IMR-90 (cell line): Measurements from ENCODE around the gene MTHFD2L. TPM values are rescaled to one million over a fixed set of nuclear protein-coding genes. Genes with fewer than 3 reads are reported as not detected.

Experiments
- ATAC-seq: fragments of 200-7000 bp; cut with Tn5 transposase; 2 replicates; pipeline ENCODE4 v1.9.1; 2020; ENCODE audit warnings: low read depth, mild to moderate bottlenecking, moderate library complexity
- BruUV-seq: library from RNA; stranded (reverse); fragments of 400-500 nt; replicated peaks from 2 replicates; lab custom pipeline; 2021; lab: Mats Ljungman, UMichigan
- CTCF ChIA-PET: fragments of 300-600 bp; formaldehyde crosslinking; extraction: SDS; loops from one replicate; lab custom pipeline; 2021; ENCODE audit warnings: antibody characterized with exemption; lab: Yijun Ruan, JAX
- POLR2A ChIA-PET: fragments of 300-600 bp; sonication (Branson Sonifier 250); formaldehyde crosslinking; loops from one replicate; lab custom pipeline; 2022; ENCODE audit warnings: antibody characterized with exemption; ENCODE audit not compliant: unreplicated experiment; lab: Charles Lee
- DNase-seq: peaks from one replicate; pipeline ENCODE4 v3.0.0; 2013
- H2AFZ ChIP-seq: replicated peaks from 2 replicates; pipeline ENCODE3; 2013; ENCODE audit warnings: low read length, mild to moderate bottlenecking; ENCODE audit not compliant: poor library complexity
- H2AK5ac ChIP-seq: 2 replicates; pipeline ENCODE4 v1.6.1; 2013; ENCODE audit warnings: low read depth, low read length, inconsistent platforms
- H2AK9ac ChIP-seq: replicated peaks from 2 replicates; pipeline ENCODE3; 2013; ENCODE audit warnings: mild to moderate bottlenecking, low read depth, low read length, moderate library complexity; ENCODE audit not compliant: poor library complexity
- H2BK120ac ChIP-seq: 2 replicates; pipeline ENCODE4 v1.6.1; 2013; ENCODE audit warnings: low read depth, low read length, inconsistent platforms
- H2BK15ac ChIP-seq: 3 replicates; pipeline ENCODE4 v1.6.1; 2013; ENCODE audit warnings: low read depth, low read length, inconsistent platforms
- H2BK20ac ChIP-seq: 2 replicates; pipeline ENCODE4 v1.6.1; 2013; ENCODE audit warnings: low read depth, mild to moderate bottlenecking, inconsistent platforms, low read length, moderate library complexity
- H2BK5ac ChIP-seq: 2 replicates; pipeline ENCODE4 v1.6.1; 2013; ENCODE audit warnings: mild to moderate bottlenecking, low read depth, low read length, inconsistent platforms; ENCODE audit not compliant: poor library complexity, severe bottlenecking
- H3K14ac ChIP-seq: replicated peaks from 2 replicates; pipeline ENCODE4 v1.6.1; 2013; ENCODE audit warnings: low read depth, low read length, inconsistent platforms
- H3K18ac ChIP-seq: 2 replicates; pipeline ENCODE4 v1.6.1; 2013; ENCODE audit warnings: low read depth, low read length, control low read depth
- H3K23ac ChIP-seq: 2 replicates; pipeline ENCODE4 v1.6.1; 2013; ENCODE audit warnings: low read depth, low read length, inconsistent platforms
- H3K27ac ChIP-seq: 2 replicates; pipeline ENCODE4 v1.5.1; 2013; ENCODE audit warnings: mild to moderate bottlenecking, control low read depth, low read length; ENCODE audit not compliant: insufficient read depth
- H3K27me3 ChIP-seq: 2 replicates; pipeline ENCODE4 v1.6.1; 2013; ENCODE audit warnings: low read length; ENCODE audit not compliant: control insufficient read depth, insufficient read depth
- H3K36me3 ChIP-seq: 2 replicates; pipeline ENCODE4 v1.6.1; 2013; ENCODE audit warnings: low read length, mixed read lengths; ENCODE audit not compliant: control insufficient read depth, insufficient read depth
- H3K4ac ChIP-seq: 2 replicates; pipeline ENCODE4 v1.6.1; 2013; ENCODE audit warnings: low read depth, low read length, inconsistent platforms
- H3K4me1 ChIP-seq: 2 replicates; pipeline ENCODE4 v1.6.1; 2013; ENCODE audit warnings: low read length, mixed read lengths; ENCODE audit not compliant: control insufficient read depth, insufficient read depth
- H3K4me2 ChIP-seq: 2 replicates; pipeline ENCODE4 v1.6.1; 2013; ENCODE audit warnings: low read depth, mild to moderate bottlenecking, control low read depth, low read length, moderate library complexity
- H3K4me3 ChIP-seq: 2 replicates; pipeline ENCODE4 v1.5.1; 2013; ENCODE audit warnings: low read depth, mild to moderate bottlenecking, control low read depth, low read length, moderate library complexity; ENCODE audit not compliant: insufficient read depth
- H3K56ac ChIP-seq: 2 replicates; pipeline ENCODE4 v1.6.1; 2013; ENCODE audit warnings: low read length, inconsistent platforms; ENCODE audit not compliant: insufficient read depth; ENCODE audit errors: extremely low read depth
- H3K79me1 ChIP-seq, 2 experiments: 2 replicates each; pipeline ENCODE4 v1.6.1; 2013; ENCODE audit warnings: low read length in 2 of 2, inconsistent platforms in 1 of 2, low read depth in 1 of 2
- H3K9ac ChIP-seq: 2 replicates; pipeline ENCODE4 v1.6.1; 2013; ENCODE audit warnings: low read depth, low read length, control low read depth
- H3K9me1 ChIP-seq: 2 replicates; pipeline ENCODE4 v1.6.1; 2013; ENCODE audit warnings: low read length, inconsistent platforms; ENCODE audit not compliant: insufficient read depth
- H3K9me3 ChIP-seq: 2 replicates; pipeline ENCODE4 v1.6.1; 2013; ENCODE audit warnings: low read length; ENCODE audit not compliant: control insufficient read depth, insufficient read depth
- H4K20me1 ChIP-seq: 2 replicates; pipeline ENCODE4 v1.6.1; 2013; ENCODE audit warnings: low read length, inconsistent platforms; ENCODE audit not compliant: insufficient read depth
- H4K5ac ChIP-seq: 2 replicates; pipeline ENCODE4 v1.6.1; 2013; ENCODE audit warnings: mild to moderate bottlenecking, low read depth, low read length, control low read depth
- H4K8ac ChIP-seq, 2 experiments: 2 replicates each; pipeline ENCODE4 v1.6.1; 2013; ENCODE audit warnings: low read depth in 2 of 2, low read length in 2 of 2, control low read depth in 1 of 2, inconsistent platforms in 1 of 2
- H4K91ac ChIP-seq: 2 replicates; pipeline ENCODE4 v1.6.1; 2013; ENCODE audit warnings: low read depth, low read length, inconsistent platforms; ENCODE audit not compliant: insufficient read depth
- BHLHE40 ChIP-seq: fragments of 150-350 bp; IDR thresholded peaks from 2 replicates; pipeline ENCODE4 v1.6.1; 2016; ENCODE audit warnings: mild to moderate bottlenecking, low read depth, low read length
- CEBPB ChIP-seq: IDR thresholded peaks from 2 replicates; pipeline ENCODE4 v1.6.1; 2012; ENCODE audit warnings: low read depth, low read length, improper control_type of control experiment
- CHD1 ChIP-seq: IDR thresholded peaks from 2 replicates; pipeline ENCODE4 v1.6.1; 2012; ENCODE audit warnings: low read depth, low read length, improper control_type of control experiment
- FOS ChIP-seq: fragments of 150-350 bp; IDR thresholded peaks from 2 replicates; pipeline ENCODE4 v1.6.1; 2016; ENCODE audit warnings: low read depth, low read length
- MAFK ChIP-seq: IDR thresholded peaks from 2 replicates; pipeline ENCODE4 v1.6.1; 2012; ENCODE audit warnings: low read depth, low read length, improper control_type of control experiment
- MXI1 ChIP-seq: IDR thresholded peaks from 2 replicates; pipeline ENCODE4 v1.6.1; 2012; ENCODE audit warnings: low read depth, mild to moderate bottlenecking, low read length, moderate library complexity, borderline replicate concordance
- NFE2L2 ChIP-seq: fragments of 150-350 bp; IDR thresholded peaks from 2 replicates; pipeline ENCODE4 v1.6.1; 2016; ENCODE audit warnings: low read depth, mild to moderate bottlenecking, low read length
- POLR2A ChIP-seq: IDR thresholded peaks from 2 replicates; pipeline ENCODE4 v1.6.1; 2012; ENCODE audit warnings: mild to moderate bottlenecking, low read depth, low read length
- RAD21 ChIP-seq: IDR thresholded peaks from 2 replicates; pipeline ENCODE4 v1.6.1; 2012; ENCODE audit warnings: low read length, improper control_type of control experiment
- RCOR1 ChIP-seq: IDR thresholded peaks from 2 replicates; pipeline ENCODE4 v1.6.1; 2012; ENCODE audit warnings: mild to moderate bottlenecking, low read length, improper control_type of control experiment; ENCODE audit not compliant: insufficient replicate concordance
- RFX5 ChIP-seq: IDR thresholded peaks from 2 replicates; pipeline ENCODE4 v1.8.0; 2012; ENCODE audit warnings: low read depth, mild to moderate bottlenecking, low read length, moderate library complexity
- SMC3 ChIP-seq: fragments of 150-350 bp; IDR thresholded peaks from 2 replicates; pipeline ENCODE4 v1.6.1; 2016; ENCODE audit warnings: low read depth, mild to moderate bottlenecking, antibody characterized with exemption, low read length, moderate library complexity
- dilution Hi-C: fragments of 300-500 bp; cut with HindIII; formaldehyde crosslinking; loops from one replicate; pipeline ENCODE4 v1.14.3; 2018; ENCODE audit warnings: low sequenced_read_pairs; ENCODE audit not compliant: unreplicated experiment
- in situ Hi-C: fragments of 300-500 bp; cut with MboI; formaldehyde crosslinking; loops from 3 replicates; pipeline ENCODE4 v1.14.3; 2019; ENCODE audit warnings: low sequenced_read_pairs, inconsistent platforms, mixed read lengths
- intact Hi-C: fragments of 100-400 bp; cut with micrococcal nuclease; formaldehyde crosslinking; loops from 2 replicates; pipeline ENCODE4 v1.10.0; 2022
- polyA plus RNA-seq, 3 experiments: library from polyadenylated mRNA; depleted of rRNA; stranded (reverse); fragments of >200 nt; gene quantifications; 2 replicates each; pipeline ENCODE4 v1.2.3, GENCODE V29; 2012; ENCODE audit warnings: low replicate concordance in 1 of 3
- total RNA-seq: library from RNA; depleted of rRNA; stranded (reverse); fragments of >200 nt; gene quantifications from 2 replicates; pipeline ENCODE4 v1.2.3, GENCODE V29; 2012
- TF ChIP-seq, protein P1 (sequence below): fragments of 150-350 bp; IDR thresholded peaks from 2 replicates; pipeline ENCODE4 v1.6.1; 2016; ENCODE audit warnings: low read depth, mild to moderate bottlenecking, low read length, moderate library complexity, borderline replicate concordance
- TF ChIP-seq, protein P2 (sequence below): fragments of 150-350 bp; IDR thresholded peaks from 2 replicates; pipeline ENCODE4 v1.6.1; 2017; ENCODE audit warnings: mild to moderate bottlenecking, antibody characterized with exemption, low read length, low read depth
- TF ChIP-seq, protein P3 (sequence below): conservative IDR thresholded peaks from 2 replicates; pipeline ENCODE4 v1.5.1; 2012; ENCODE audit warnings: mild to moderate bottlenecking, low read depth, low read length, improper control_type of control experiment

The MTHFD2L gene
- total and polyA plus RNA-seq, 2 of the 4 experiments (the other 2 are of a cell fraction) = 2.8 to 4.3 TPM

DNA sequence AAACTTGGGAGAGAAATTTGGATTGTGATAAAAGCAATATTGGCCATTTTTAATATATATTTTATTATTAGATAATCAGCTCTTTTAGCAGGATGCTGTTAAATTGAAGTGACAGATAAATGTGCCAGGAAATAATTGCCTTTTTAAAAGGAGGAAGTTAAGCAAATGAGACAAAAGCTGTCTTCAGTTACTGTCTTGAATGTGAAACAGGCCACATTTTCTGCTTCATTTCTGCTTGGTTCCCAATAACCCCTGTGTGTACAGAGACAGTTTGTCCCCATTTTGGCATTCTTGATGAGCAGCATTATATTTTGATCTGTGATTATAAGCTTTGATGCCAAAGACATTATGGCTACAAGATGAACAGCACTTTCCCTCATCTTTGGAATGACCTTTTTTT is 151.3 kb downstream of the MTHFD2L start:
- Histone ChIP-seq H3K23ac (no peak overlapping the region), H3K9ac (no peak overlapping the region), H2AK5ac (no peak overlapping the region), H3K4me1 (no peaks in the 10 kb centered on the region), H3K4me2 (no peak overlapping the region), H3K4ac (no peak overlapping the region), H2BK15ac (no peak overlapping the region), H3K56ac (no peak overlapping the region), H3K27ac (no peak overlapping the region), H3K14ac (no peak overlapping the region), H3K9me3 (no peaks in the 10 kb centered on the region), H2AFZ (no peak overlapping the region), H4K20me1 (no peaks in the 10 kb centered on the region), H2AK9ac (no peak overlapping the region), H2BK120ac (no peak overlapping the region), H4K5ac (no peak overlapping the region), H3K36me3 (no peaks in the 10 kb centered on the region), H3K4me3 (no peak overlapping the region), H3K79me1 (no peaks in the 10 kb centered on the region), H3K18ac (no peak overlapping the region), H2BK5ac (no peak overlapping the region), H4K91ac (no peak overlapping the region), H3K27me3 (no peaks in the 10 kb centered on the region), H4K8ac (no peak overlapping the region), H2BK20ac (no peak overlapping the region), H3K9me1 (no peaks in the 10 kb centered on the region)
- dilution Hi-C loops (no loop called here), intact Hi-C loops (no loop called here), in situ Hi-C loops (loop anchor here (25.0 kb wide), 1 partner anchor 647 kb away; no protein-coding TSS in a partner anchor)
- no TSS peak for BruUV-seq
- TF ChIP-seq, protein P1, sequence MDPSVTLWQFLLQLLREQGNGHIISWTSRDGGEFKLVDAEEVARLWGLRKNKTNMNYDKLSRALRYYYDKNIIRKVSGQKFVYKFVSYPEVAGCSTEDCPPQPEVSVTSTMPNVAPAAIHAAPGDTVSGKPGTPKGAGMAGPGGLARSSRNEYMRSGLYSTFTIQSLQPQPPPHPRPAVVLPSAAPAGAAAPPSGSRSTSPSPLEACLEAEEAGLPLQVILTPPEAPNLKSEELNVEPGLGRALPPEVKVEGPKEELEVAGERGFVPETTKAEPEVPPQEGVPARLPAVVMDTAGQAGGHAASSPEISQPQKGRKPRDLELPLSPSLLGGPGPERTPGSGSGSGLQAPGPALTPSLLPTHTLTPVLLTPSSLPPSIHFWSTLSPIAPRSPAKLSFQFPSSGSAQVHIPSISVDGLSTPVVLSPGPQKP = no peak
- TF ChIP-seq CEBPB (no peak), MXI1 (no peak), CHD1 (no peak), BHLHE40 (no peak), MAFK (no peak), POLR2A (no peak), RAD21 (no peak), NFE2L2 (no peak), RFX5 (no peak), RCOR1 (no peak), SMC3 (no peak), FOS (no peak)
- TF ChIP-seq, protein P2, sequence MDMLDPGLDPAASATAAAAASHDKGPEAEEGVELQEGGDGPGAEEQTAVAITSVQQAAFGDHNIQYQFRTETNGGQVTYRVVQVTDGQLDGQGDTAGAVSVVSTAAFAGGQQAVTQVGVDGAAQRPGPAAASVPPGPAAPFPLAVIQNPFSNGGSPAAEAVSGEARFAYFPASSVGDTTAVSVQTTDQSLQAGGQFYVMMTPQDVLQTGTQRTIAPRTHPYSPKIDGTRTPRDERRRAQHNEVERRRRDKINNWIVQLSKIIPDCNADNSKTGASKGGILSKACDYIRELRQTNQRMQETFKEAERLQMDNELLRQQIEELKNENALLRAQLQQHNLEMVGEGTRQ = no peak
- TF ChIP-seq, protein P3, sequence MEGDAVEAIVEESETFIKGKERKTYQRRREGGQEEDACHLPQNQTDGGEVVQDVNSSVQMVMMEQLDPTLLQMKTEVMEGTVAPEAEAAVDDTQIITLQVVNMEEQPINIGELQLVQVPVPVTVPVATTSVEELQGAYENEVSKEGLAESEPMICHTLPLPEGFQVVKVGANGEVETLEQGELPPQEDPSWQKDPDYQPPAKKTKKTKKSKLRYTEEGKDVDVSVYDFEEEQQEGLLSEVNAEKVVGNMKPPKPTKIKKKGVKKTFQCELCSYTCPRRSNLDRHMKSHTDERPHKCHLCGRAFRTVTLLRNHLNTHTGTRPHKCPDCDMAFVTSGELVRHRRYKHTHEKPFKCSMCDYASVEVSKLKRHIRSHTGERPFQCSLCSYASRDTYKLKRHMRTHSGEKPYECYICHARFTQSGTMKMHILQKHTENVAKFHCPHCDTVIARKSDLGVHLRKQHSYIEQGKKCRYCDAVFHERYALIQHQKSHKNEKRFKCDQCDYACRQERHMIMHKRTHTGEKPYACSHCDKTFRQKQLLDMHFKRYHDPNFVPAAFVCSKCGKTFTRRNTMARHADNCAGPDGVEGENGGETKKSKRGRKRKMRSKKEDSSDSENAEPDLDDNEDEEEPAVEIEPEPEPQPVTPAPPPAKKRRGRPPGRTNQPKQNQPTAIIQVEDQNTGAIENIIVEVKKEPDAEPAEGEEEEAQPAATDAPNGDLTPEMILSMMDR = no peak
- ChIA-PET CTCF (interaction anchor here (1.2 kb wide), 2 partner anchors 12 to 81 kb away, joined by 3 to 6 read pairs; no protein-coding TSS in a partner anchor), POLR2A (no interaction called here)
- ATAC-seq (no peak), DNase-seq (no peak)
